Measurements from ENCODE around the gene TTC13. TPM values are rescaled to one million over a fixed set of nuclear protein-coding genes. Genes with fewer than 3 reads are reported as not detected.

Gene TTC13
- total and polyA plus RNA-seq, 4 donors: 2.6 to 17.5 (median 6.8) TPM

DNA sequence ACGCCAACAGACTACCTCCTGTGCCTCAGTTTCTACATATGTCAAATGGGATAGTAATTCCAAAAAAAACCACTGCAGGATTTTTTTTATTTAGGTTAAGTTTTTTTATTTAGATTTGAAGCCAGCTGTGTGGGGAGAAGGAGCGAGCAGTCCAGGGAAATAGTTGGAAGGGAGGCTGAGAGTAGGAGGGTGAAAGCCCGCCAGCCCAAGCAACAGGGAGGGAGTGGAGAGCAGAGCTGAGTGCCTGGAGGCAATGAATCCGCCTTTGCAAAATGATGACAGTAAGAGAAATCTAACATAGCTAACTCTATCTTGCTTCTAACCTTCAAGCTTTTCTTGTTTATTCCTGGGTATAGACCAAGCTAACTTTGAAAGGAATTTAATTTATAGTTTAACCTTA, 94.7 kb downstream of the TTC13 start:
- no peak for DNase-seq (ENCODE audit: low spot score)
- no peaks in the 10 kb centered on the region for H3K4me1 ChIP-seq (ENCODE audit: control insufficient read depth in 4 of 4, insufficient read depth in 4 of 4, low read length in 3 of 4)
- H3K27ac ChIP-seq (ENCODE audit: low read depth in 1 of 2, low read length in 2 of 2): no peak overlapping the region
- no peak overlapping the region for H3K9ac ChIP-seq (ENCODE audit: low read depth in 1 of 2, low read length in 2 of 2)
- WGBS: 86% methylated on average over 4 of the region's 4 CpGs
- H3K9me3 ChIP-seq (ENCODE audit: control insufficient read depth in 4 of 4, low read length in 3 of 4): peaks cover 4 to 12% (median 8%) of the 10 kb centered on the region in 4 donors
- TF ChIP-seq HNF4A (conservative IDR thresholded peaks at IDR 0.05) (no peak), FOXA2 (IDR thresholded peaks at IDR 0.05) (no peak), FOXA1 (IDR thresholded peaks at IDR 0.05) (no peak), GABPA (IDR thresholded peaks at IDR 0.05 in 1 of 2, conservative IDR thresholded peaks at IDR 0.05 in 1 of 2) (no peak), JUND (IDR thresholded peaks at IDR 0.05) (no peak), TAF1 (conservative IDR thresholded peaks at IDR 0.05) (no peak)
- TF ChIP-seq, protein P1, sequence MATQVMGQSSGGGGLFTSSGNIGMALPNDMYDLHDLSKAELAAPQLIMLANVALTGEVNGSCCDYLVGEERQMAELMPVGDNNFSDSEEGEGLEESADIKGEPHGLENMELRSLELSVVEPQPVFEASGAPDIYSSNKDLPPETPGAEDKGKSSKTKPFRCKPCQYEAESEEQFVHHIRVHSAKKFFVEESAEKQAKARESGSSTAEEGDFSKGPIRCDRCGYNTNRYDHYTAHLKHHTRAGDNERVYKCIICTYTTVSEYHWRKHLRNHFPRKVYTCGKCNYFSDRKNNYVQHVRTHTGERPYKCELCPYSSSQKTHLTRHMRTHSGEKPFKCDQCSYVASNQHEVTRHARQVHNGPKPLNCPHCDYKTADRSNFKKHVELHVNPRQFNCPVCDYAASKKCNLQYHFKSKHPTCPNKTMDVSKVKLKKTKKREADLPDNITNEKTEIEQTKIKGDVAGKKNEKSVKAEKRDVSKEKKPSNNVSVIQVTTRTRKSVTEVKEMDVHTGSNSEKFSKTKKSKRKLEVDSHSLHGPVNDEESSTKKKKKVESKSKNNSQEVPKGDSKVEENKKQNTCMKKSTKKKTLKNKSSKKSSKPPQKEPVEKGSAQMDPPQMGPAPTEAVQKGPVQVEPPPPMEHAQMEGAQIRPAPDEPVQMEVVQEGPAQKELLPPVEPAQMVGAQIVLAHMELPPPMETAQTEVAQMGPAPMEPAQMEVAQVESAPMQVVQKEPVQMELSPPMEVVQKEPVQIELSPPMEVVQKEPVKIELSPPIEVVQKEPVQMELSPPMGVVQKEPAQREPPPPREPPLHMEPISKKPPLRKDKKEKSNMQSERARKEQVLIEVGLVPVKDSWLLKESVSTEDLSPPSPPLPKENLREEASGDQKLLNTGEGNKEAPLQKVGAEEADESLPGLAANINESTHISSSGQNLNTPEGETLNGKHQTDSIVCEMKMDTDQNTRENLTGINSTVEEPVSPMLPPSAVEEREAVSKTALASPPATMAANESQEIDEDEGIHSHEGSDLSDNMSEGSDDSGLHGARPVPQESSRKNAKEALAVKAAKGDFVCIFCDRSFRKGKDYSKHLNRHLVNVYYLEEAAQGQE (IDR thresholded peaks at IDR 0.05): no peak
- TF ChIP-seq, protein P2, sequence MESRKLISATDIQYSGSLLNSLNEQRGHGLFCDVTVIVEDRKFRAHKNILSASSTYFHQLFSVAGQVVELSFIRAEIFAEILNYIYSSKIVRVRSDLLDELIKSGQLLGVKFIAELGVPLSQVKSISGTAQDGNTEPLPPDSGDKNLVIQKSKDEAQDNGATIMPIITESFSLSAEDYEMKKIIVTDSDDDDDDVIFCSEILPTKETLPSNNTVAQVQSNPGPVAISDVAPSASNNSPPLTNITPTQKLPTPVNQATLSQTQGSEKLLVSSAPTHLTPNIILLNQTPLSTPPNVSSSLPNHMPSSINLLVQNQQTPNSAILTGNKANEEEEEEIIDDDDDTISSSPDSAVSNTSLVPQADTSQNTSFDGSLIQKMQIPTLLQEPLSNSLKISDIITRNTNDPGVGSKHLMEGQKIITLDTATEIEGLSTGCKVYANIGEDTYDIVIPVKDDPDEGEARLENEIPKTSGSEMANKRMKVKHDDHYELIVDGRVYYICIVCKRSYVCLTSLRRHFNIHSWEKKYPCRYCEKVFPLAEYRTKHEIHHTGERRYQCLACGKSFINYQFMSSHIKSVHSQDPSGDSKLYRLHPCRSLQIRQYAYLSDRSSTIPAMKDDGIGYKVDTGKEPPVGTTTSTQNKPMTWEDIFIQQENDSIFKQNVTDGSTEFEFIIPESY (IDR thresholded peaks at IDR 0.05): no peak
- no peak overlapping the region for H3K4me3 ChIP-seq (ENCODE audit: low read depth in 1 of 3, low read length in 3 of 3)
- H3K36me3 ChIP-seq (ENCODE audit: control insufficient read depth in 4 of 4, insufficient read depth in 3 of 4, low read depth in 1 of 4, low read length in 3 of 4): no peaks in the 10 kb centered on the region
- H3K27me3 ChIP-seq (ENCODE audit: control insufficient read depth in 4 of 4, insufficient read depth in 4 of 4, low read length in 3 of 4): peaks cover 0 to 4% (median 0%) of the 10 kb centered on the region in 4 donors

- Histone ChIP-seq H3K27me3 (ENCODE audit: control insufficient read depth in 4 of 4, insufficient read depth in 4 of 4, low read length in 3 of 4) (peaks cover 0 to 4% (median 0%) of the 10 kb centered on the region in 4 donors), H3K4me3 (ENCODE audit: low read depth in 1 of 3, low read length in 3 of 3) (no peak overlapping the region), H3K9ac (ENCODE audit: low read depth in 1 of 2, low read length in 2 of 2) (no peak overlapping the region), H3K36me3 (ENCODE audit: control insufficient read depth in 4 of 4, insufficient read depth in 3 of 4, low read depth in 1 of 4, low read length in 3 of 4) (no peaks in the 10 kb centered on the region), H3K27ac (ENCODE audit: low read depth in 1 of 2, low read length in 2 of 2) (no peak overlapping the region), H3K9me3 (ENCODE audit: control insufficient read depth in 4 of 4, low read length in 3 of 4) (peaks cover 1 to 4% (median 3%) of the 10 kb centered on the region in 4 donors), H3K4me1 (ENCODE audit: control insufficient read depth in 4 of 4, insufficient read depth in 4 of 4, low read length in 3 of 4) (no peaks in the 10 kb centered on the region)
- TF ChIP-seq SP1 (IDR thresholded peaks at IDR 0.05): no peak
- TF ChIP-seq, protein P1 (IDR thresholded peaks at IDR 0.05): no peak
- no peak for TF ChIP-seq MAX (IDR thresholded peaks at IDR 0.05)
- TF ChIP-seq RAD21 (IDR thresholded peaks at IDR 0.05): no peak
- no peak for TF ChIP-seq FOXA2 (IDR thresholded peaks at IDR 0.05)
- TF ChIP-seq TAF1 (conservative IDR thresholded peaks at IDR 0.05): no peak
- no peak for TF ChIP-seq GABPA (IDR thresholded peaks at IDR 0.05 in 1 of 2, conservative IDR thresholded peaks at IDR 0.05 in 1 of 2)
- TF ChIP-seq, protein P2 (IDR thresholded peaks at IDR 0.05): no peak
- no peak for TF ChIP-seq HNF4G (IDR thresholded peaks at IDR 0.05)
- no peak for TF ChIP-seq EGR1 (IDR thresholded peaks at IDR 0.05; ENCODE audit: low read depth in 2 of 2)
- no peak for TF ChIP-seq YY1 (IDR thresholded peaks at IDR 0.05)
- TF ChIP-seq, protein P3, sequence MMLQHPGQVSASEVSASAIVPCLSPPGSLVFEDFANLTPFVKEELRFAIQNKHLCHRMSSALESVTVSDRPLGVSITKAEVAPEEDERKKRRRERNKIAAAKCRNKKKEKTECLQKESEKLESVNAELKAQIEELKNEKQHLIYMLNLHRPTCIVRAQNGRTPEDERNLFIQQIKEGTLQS (IDR thresholded peaks at IDR 0.05): no peak
- no peak for TF ChIP-seq RXRA (IDR thresholded peaks at IDR 0.05)
- TF ChIP-seq JUND (IDR thresholded peaks at IDR 0.05): no peak
- TF ChIP-seq FOXA1 (IDR thresholded peaks at IDR 0.05): no peak
- TF ChIP-seq NR2F2 (IDR thresholded peaks at IDR 0.05): no peak
- TF ChIP-seq CTCF (IDR thresholded peaks at IDR 0.05; ENCODE audit: low read depth, low read length, missing input control): no peak
- no peak for TF ChIP-seq HNF4A (conservative IDR thresholded peaks at IDR 0.05)
- 34% methylated on average over 8 of the region's 8 CpGs for WGBS
- DNase-seq (ENCODE audit: low spot score): no peak
Observed at GRCh38 chr1:230879778-230880177, 98.9 kb downstream of the TTC13 start.
